Measurements from ENCODE around the gene ZDHHC4.

ZDHHC4 gene

DNA sequence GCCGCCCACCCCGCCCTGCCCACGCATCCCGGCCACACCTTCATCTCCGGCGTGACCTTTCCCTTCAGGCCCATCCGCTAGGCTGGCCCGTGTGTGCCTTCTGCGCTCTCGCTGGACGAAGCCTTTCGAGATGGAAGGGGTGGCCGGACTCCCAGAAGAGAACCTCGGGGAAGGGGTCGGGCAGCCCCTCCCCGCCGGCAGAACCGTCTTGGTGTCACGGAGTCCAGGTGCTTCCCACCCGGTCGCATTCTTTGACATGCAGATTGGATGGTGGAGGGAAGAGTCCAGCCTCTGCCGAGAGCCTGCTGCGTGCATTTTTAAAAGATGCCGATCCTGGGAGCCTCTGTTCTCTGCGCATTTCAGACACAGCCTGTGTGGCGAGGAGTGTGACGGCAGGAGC lies 30.8 kb downstream of the ZDHHC4 start:
- no peak for DNase-seq

DNA sequence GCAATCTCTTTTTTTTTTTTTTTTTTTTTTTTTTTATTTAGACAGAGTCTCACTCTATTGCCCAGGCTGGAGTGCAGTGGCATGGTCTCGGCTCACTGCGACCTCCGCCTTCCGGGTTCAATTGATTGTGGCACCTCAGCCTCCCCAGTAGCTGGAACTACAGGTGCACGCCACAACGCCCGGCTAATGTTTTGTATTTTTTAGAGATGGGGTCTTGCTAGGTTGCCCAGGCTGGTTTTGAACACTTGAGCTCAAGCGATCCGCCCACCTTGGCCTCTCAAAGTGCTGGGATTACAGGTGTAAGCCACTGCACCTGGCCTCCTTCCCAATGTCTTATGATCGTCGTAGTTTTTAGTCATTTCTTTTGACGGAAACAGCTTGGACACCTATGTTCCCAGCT lies 31.5 kb downstream of the ZDHHC4 start:
- DNase-seq: no peak

DNA sequence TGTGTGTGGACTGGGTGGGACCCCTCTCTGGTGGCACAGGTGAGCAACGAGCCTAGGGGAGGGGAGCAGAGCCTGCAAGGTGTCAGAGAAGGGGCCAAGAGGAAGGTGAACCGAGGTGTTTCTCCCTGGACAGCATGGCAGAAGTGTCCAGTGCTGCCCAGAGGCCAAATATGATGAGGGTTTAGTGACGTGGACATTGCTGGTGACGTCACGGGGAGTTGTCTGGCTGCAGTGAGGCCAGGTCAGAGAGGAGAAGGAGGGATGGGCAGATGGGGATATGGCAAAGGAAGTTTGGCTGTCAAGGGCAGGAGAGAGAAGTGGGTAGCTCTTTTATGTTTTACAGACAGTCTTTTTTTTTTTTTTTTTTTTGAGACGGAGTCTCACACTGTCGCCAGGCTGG lies 35.6 kb downstream of the ZDHHC4 start:
- no peak for DNase-seq

DNA sequence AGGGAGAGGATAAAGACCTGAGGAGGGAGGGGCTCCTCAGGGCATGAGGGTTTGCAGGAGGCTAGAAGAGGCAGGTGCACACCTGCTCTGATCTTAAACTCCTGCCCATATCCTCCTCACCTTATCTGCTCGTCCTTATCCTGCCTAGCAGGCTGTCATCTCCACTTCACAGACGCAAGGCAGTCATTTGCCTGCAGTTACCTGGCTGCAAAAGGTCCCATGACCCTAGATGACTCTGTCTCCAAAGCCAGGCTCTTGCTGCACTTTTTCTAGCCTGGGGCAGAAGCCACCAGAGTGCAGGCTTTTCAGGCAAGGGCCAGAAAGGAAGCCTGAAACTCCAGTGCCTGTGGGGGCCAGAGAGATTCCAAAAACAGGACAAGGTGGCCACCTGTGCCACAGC lies 36.5 kb downstream of the ZDHHC4 start:
- no peak for DNase-seq

DNA sequence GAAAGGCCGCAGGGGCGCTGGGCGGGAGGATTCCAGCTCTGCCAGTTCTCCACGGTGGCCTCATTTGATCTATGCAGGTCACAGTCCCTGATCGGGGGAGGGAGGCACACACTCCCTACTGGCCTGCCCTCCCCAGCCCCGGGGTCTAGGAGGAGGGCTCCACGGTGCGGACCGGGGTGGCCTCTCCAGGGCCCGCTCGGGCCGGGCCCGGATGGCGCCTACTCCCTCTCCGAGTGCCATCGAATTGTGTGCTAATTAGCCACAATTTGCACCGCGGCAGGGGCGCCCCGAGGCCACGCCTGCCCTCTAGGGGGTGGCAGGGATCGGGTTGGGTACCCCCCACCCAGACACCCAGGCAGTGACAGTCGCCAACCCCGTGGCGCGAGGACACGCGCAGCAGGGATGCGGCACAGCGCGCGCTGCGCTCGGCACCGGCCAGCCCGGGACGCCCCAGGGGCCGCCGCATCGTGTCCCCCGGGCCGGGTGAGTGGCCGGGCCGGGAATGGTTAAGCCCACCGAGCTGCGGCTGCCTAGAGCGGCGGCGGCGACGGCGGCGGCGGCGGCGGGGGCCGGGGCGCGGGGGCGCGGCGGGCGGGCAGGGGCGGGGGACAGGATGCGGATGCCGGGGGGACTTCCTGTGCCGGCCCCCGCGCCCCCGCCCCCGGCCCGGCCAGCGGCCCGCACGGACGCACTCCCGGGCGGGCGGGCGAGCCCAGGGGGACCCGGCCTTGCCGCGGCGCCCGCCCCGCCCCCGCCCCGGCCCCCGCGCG lies 37.9 kb downstream of the ZDHHC4 start, which contains the start of gene ZNF853:
TSS of gene ZNF853 (plus strand) at position 658 of the 770 bp plus-strand sequence. CDS start 565 bp downstream, outside the sequence.
- DNase-seq: peak in 1 of 2 donors; percentile 35

DNA sequence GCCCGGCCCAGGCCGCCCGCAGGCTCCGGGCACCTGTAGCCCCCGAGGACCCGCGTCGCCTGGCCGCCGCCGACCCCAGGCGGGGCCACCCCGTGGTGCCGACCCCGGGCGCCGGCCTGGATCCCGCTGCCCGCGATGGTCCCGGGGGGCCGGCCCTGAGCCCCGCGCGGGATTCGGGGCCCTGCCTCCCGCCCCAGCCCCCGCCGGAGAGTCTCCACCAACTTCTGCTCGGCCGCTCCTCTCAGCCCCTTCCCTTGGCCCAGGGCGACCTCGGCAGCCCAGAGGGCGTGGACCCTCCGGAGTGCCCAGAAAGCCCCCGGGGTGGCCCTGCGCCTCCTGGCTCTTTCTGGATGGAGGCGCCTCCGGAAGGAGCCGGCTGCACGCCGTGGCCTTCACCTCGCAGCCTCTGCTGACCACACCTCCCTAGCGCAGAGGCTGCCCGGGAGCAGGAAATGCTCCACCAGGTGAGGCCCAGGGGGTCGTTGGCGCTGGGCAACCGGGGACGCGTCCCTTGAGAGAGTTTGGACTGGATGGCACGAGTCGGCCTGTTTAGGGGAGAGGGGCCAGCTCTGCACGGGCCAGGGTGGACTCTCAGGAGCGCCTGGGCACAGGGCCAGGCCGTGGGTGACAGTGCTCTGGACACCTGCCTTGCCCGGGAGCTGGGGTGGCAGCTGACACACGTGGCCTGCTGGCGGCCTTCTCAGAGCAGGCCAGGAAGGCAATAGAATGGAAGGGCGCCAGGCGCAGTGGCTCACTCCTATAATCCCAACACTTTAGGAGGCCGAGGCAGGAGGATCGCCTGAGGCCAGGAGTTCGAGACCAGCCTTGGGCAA lies 38.7 kb downstream of the ZDHHC4 start:
- no peak for DNase-seq

DNA sequence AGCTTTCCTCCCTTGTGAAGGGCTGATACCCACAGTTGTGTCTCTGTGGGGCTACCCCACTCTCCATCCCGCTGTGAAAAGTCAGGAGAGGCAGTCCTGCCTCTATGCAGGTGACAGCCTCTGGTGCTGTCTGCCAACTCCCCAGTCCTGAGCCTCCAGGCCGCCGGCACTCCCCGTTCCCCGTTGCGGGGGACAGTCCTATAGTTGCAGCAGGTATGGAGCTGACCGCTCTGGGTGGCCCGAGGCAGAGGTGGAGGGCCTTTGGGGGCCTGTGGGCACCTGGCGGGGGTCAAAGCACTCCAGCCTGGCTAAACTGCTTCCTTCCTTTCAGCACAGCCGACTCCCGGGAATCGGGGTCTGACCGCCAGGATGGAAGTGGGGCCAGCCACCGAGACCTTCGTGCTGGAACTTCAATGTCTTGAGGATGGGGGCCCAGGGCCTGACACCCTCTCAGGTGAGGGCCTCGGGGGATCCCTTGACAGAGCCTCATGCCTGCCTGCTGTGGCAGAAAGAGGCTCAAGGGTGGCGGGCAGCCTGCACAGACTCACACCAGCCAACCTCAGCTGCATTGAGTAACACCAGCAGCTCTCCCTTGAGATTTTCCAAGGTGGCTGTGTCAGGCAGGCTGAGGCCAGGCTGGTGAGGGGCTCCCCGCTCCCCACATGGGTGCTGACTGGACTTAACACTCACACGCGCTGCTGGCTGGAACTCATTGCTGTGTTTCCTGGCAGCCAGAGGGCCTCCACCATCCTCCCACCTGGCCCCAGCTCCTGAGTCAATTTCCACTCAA lies 39.8 kb downstream of the ZDHHC4 start:
- no peak for DNase-seq

DNA sequence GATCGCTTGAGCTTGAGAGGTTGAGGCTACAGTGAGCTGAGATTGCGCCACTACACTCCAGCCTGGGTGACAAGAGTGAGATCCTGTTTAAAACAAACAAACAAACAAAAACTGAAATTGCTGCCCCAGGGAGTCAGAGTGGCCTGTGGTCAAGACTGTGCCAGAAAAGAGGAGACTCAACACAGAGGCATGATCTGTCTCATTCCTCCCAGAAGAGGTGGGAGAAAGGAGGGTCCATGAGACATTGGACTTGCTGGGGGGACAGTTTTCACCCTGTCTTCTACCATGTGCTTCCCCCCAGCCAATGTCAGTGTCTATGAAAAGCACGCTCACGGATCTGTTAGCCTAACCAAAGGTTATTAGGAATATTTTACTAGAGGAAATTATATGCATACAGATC lies 41.4 kb downstream of the ZDHHC4 start:
- DNase-seq: no peak

DNA sequence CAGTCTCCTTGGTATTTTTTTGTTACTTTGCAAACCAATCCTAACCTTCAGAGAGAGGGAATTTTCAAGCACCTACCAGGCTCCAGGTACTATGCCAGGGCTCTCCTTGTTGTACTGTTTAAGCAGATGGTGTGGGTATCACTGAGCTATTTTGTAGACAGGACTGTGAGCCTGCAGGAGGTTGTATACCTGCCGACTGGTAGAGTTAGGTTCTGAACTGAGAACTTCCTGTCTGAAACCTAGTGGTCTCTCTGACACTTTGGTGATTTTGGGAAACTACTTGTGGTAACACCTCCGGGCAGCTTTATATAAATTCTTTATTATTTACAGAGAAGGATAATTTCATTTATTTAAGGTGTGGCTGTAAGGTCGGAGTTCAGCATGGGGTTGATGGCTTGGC lies 42.7 kb downstream of the ZDHHC4 start:
- no peak for DNase-seq

DNA sequence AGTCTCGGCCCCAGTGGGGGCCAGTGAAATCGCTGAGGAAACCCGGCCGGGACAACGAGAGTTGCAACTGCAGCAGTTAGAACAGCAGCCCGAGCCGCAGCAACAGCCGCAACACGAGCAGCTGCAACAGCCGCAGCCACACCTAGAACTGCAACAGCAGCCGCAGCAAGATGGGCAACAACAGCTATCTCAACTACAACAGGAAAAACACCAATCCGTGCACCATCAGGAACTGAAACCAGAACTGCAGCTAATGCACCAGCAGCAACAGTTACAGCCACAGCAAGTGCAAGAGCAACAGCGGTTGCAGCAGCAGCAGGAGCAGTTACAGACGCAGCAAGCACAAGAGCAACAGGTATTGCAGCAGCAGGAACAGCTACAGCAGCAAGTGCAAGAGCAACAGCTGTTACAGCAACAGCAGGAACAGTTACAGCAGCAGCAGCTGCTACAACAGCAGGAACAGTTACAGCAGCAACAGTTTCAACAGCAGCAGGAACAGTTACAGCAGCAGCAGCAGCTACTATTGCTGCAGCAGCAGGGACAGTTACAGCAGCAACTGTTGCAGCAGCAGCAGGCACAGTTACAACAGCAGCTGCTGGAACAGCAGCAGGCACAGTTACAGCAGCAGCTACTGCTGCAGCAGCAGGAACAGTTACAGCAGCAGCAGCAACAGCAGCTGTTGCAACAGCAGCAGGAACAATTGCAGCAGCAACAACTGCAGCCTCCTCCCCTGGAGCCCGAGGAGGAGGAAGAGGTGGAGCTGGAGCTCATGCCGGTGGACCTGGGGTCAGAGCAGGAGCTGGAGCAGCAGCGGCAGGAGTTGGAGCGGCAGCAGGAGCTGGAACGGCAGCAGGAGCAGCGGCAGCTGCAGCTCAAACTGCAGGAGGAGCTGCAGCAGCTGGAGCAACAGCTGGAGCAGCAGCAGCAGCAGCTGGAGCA lies 44.2 kb downstream of the ZDHHC4 start:
- DNase-seq: peak in 1 of 2 donors; percentile 18

DNA sequence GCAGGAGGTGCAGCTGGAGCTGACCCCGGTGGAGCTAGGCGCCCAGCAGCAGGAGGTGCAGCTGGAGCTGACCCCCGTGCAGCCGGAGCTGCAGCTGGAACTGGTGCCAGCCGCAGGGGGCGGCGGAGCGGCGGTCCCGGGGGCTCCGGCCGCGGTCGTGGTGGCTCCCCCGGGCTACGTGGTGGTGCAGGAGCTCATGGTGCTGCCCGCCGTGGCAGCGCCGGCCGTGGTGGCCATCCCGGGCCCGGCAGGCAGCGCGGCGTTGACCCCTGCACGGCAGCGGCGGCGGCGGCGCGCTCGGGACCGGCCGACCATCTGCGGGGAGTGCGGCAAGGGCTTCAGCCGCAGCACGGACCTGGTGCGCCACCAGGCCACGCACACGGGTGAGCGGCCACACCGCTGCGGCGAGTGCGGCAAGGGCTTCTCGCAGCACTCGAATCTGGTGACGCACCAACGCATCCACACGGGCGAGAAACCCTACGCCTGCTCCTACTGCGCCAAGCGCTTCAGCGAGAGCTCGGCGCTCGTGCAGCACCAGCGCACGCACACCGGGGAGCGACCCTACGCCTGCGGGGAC lies 45.0 kb downstream of the ZDHHC4 start:
- DNase-seq: no peak

DNA sequence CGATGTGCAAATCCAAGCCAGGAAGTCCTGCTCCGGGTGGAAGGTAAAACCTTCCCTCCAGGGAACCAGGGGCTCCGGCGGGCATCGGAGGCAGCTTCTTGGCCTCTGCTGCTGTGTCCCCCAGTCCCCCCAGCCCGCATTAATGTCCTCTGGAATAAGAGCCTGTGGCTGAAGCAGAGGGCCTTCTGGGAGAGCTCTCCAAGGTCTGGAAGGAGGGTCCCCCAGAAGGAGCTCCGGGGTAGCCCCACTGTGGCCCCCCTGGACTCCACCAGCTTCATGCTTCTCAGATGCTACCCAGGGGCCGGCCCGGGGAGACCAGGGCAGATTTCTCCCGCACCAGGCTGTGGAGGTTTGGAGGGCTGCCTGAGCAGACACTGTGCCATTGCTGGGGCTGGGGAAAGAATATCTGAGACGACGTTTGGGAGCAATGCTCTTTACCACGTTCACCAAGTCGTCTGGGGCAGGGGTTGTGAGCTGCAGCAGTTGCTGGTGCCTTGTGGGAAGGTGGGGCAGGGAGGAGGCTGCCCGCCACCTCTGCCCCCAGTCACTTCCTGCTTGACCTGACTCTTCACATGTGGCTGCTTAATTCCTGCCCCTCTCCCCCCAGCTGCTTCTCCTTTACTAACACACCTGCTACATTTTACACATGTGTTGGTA lies 46.5 kb downstream of the ZDHHC4 start:
- peak; percentile 20 to 41 for DNase-seq

DNA sequence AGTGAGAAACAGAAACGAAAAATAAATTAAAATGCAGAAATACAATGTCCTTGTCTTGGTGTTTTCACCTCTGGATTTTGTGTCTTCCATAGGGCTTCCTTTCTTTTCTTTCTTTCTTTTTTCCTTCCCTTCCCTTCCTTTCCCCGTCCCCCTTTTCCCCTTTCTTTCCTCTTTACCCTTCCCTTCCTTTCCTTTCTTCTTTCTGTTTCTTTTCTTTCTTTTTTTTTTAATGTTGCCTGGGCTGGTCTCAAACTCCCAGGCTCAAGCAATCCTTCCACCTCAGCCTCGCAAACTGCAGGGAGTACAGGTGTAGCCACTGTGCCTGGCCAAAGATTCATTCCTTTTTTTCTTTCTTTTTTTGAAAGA lies 47.0 kb downstream of the ZDHHC4 start:
- DNase-seq: no peak

DNA sequence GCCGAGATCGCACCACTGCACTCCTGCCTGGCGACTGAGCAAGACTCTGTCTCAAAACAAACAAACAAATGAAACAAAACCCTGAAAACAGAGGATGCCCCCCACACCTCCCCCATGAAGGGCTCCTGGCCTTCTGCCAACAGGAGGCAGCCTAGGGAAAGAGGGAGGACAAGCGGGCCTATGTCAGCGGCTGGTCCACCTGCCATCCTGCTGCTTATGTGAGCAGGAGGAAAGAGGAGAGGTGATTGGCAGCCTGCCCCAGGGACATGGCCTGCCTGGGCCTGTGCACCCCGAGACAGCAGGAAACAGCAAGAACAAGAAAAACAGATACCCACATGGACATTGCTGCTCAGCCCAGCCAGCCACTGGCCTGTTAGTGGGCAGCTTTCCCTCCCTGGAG lies 50.8 kb downstream of the ZDHHC4 start:
- DNase-seq: no peak

DNA sequence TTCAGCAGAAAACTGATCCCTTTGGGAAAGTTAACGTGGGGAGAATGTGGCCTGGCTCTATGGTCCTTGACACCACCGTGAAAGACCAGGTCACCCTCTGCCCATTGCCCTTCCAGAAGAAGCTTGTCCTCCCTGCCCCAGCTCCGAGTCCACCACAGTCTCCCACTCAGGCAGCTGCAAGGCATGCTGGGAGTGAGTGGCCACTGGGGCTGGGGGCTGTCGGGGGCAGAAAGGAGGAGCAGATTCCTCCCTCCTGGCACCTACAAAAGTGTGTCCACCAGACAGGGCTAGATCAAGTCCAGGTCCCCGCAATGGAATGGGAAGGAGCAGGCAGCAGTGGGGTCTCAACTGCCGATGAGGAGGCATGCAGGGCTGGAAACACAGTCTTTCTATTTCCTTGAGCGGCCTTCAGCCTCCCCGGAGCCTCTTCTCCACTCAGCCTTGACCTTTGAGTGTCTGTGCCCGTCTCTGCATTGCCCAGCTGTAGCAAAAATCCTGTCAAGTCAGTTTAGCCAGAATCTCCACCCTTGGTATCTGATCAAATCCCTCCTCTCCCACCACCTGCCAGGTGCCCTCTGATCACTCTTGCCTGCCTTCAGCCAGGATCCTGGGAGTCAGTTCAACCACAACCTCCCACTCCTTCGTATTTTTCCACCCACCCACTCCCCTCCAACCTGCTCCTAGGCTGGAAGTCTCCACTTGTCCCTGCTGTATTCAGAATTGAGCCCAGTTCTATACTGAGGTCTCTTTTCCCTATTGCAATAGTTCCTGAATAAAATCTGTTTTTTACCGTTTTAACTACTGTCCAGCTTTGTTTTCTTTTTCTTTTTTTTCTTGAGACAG lies 53.0 kb downstream of the ZDHHC4 start:
- DNase-seq: no peak

DNA sequence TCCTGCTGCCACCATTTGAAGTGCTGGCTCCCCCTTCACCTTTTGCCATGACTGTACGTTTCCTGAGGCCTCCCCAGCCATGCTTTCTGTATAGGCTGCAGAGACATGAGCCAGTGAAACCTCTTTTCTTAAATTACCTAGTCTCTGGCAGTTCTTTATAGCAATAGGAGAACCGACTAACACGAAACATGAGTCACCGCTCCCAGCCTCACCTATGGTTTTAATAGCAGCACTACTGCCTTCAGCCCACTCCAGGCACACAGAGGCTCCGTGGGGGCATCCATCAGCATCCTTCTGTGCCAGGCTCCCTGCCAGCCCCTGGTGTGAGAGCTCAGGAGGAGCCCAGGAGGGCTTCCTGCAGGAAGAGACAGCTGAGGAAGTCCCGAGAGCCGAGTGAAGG lies 54.4 kb downstream of the ZDHHC4 start:
- DNase-seq: no peak

DNA sequence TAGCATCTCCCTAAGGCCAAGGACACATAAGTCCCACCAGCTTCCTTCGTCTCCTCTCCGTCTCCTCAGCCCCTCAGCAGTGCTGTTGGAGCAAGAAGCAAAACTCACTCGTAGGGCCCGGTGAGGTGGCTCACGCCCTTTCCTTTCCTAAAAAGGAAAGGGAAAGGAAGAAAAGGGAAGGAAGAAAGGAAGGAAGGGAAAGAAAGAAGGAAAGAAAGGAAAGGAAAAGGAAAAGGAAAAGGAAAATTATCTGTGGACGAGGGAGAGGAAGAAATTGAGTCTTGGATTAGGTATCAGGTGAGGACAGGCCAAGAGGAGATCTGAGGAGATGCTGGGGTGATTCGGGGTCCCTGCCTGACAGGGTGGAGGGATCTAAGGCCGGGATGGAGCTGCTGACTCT lies 56.8 kb downstream of the ZDHHC4 start:
- no peak for DNase-seq

DNA sequence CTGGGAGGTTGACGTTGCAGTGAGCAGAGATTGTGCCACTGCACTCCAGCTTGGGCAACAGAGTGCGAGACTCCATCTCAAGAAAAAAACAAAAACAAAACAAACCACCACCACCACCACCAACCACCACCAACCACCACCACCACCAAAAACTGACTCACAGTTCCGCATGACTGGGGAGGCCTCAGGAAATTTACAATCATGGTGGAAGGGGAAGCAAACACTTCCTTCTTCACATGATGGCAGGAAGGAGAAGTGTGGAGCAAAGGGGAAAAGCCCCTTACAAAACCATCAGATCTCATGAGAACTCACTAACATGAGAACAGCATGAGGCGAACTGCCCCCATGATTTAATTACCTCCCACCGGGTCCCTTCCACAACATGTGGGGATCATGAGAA lies 57.7 kb downstream of the ZDHHC4 start:
- peak; percentile 16 to 39 for DNase-seq

DNA sequence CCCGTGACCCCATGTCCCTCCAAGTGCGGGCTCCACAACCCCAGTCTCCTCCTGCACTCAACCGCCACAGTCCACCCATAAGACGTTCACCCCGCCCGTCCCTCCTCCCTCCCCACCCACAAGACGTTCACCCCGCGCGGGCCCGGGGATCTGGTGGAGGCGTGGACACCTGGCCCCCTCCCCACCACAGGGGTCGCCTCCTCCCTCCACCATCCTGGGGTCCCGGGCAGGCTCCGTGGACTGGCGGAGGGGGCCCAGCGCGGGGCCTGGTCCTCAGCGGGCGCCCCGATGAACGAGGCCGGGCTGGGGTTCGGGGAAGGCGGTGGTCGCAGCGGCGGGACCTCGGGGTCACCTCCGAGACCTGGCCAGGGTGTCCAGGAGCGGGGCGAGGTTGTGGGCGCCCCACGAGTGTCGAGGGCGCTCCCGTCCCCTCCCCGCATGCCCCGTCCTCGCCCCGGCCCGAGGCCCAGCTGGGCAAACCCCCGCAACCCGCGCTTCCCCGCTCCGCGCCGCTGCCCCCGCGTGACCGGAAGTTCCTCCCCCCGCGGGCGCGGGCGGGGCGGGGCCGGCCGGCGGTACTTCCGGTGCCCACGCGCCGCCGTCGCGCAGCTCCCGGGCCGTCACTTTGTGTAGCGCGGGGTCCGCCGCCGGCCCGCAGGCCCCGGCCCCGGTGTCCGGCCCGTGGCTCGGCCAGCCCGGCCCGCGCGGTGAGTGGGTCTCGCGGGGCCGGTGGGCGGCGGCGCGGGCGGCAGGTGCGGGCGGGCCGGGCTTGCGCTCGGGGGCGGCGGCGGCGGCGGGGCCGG lies 59.7 kb downstream of the ZDHHC4 start, which contains the start of gene ZNF316:
TSS of gene ZNF316 (plus strand) at position 578 of the 803 bp plus-strand sequence. CDS start 5,092 bp downstream, outside the sequence.
- DNase-seq: peak; percentile 52 to 69
